Hippocampal formation (tissue), 2 donors: Measurements from ENCODE around the gene KIFC1.

Experiments used
- DNase-seq, 2 donors: peaks; one replicate each; lab custom pipeline; 2025; lab: John Stamatoyannopoulos, UW

KIFC1 gene

GRCh38 chr6:33410711-33411631, 19.3 kb downstream of the KIFC1 start, which contains the start of gene PHF1:
Gene PHF1, plus strand, starts transcription at chr6:33411014. Its CDS starts 1,250 bp downstream, at chr6:33412264.
- DNase-seq: peak in 1 of 2 donors; percentile 80

DNA sequence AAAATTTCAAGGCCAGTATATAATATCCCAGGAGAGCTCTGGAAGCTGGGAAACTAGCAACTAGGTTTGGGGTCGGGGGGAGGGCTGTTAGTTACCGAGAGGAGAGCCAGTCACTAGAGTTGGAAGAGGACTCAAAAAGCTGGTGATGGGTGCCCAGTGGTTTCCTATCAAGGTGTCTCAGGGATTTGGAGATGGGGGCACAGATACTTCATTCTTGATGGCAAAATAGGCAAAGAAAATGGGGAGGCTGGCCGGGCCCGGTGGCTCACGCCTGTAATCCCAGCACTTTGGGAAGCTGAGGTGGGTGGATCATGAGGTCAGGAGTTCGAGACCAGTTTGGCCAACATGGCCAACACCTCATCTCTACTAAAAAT, 20.0 kb downstream of the KIFC1 start:
- no peak for DNase-seq

GRCh38 chr6:33412140-33413009, 20.8 kb downstream of the KIFC1 start:
- no peak for DNase-seq

DNA sequence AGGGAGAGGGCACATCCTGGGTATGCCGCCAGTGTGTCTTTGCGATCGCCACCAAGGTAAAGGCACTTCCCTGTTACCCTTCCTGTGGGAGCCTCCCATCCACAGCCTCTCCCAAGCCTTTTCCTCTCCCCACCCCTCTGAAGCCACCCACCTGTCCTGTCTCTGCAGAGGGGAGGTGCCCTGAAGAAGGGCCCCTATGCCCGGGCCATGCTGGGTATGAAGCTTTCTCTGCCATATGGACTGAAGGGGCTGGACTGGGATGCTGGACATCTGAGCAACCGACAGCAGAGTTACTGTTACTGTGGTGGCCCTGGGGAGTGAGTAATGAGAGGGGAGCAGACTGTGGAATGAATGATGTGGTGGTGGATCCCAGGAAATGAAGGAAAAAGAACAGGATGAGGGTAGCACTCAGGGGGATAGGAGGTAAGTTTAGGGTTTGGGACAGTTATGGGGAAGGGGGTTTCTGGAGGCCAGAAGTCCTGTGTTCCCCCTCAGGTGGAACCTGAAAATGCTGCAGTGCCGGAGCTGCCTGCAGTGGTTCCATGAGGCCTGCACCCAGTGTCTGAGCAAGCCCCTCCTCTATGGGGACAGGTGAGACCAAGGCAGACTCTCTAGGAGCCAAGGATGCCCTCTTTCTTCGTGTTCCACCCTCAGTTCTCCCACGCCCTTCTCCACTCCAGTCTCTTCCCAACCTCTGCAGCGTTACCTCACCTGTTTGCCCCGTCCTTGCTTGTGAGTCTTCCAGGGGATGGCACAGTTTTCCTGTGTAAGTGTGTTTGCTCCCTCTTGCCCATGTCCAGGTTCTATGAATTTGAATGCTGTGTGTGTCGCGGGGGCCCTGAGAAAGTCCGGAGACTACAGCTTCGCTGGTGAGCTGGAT, 21.9 kb downstream of the KIFC1 start:
- DNase-seq: no peak

- no peak for DNase-seq
These were observed 23.1 kb downstream of the KIFC1 start for GRCh38 chr6:33414592-33415271.

DNA sequence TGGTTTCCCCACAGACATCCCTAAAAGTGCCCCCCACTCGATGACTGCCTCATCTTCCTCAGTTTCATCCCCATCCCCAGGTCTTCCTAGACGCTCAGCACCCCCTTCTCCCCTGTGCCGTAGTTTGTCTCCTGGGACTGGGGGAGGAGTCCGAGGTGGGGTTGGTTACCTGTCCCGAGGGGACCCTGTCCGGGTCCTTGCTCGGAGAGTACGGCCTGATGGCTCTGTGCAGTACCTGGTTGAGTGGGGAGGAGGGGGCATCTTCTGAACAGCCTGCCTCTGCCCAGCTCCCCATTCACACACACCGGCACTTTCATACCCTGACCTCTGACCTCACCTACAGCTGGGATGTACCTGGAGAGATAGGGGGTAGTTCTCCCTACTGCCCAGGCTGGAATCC, 24.2 kb downstream of the KIFC1 start:
- DNase-seq: no peak

DNA sequence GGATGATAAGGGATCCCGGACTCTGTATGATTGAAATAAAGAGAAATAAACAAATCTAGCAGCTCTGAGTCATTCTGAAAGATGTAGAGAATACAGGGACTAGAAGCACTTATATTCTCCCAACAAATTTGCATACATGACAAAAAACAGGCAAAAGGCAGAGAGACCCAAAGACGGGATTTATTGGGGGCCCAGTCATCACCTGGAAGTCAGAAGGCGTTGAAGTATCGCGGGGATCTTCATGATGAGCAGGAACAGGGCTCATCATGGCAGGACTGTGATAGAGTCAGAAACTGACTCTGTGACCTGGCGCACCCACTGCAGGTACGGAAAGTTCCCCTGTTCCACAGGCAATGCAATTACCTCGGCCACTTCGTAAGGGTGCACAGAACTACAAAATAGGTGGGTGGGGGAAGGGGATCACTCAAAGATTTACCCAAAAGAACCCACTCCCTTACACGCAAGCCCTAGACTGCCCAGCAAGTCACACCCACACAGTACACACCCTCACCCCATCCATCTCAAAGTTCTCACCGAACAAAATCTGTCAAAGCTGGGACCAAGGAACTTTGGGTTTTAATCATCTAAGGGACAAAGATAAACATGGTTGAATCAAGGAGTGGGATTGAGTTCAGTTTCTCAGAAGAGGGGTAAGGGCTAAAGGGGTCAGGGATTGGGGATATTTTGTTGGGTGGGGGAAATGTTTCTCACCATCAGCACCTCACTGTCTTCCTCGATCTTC, 24.9 kb downstream of the KIFC1 start:
- DNase-seq: no peak

- no peak for DNase-seq
These were observed 25.7 kb downstream of the KIFC1 start for GRCh38 chr6:33417128-33417902.

DNA sequence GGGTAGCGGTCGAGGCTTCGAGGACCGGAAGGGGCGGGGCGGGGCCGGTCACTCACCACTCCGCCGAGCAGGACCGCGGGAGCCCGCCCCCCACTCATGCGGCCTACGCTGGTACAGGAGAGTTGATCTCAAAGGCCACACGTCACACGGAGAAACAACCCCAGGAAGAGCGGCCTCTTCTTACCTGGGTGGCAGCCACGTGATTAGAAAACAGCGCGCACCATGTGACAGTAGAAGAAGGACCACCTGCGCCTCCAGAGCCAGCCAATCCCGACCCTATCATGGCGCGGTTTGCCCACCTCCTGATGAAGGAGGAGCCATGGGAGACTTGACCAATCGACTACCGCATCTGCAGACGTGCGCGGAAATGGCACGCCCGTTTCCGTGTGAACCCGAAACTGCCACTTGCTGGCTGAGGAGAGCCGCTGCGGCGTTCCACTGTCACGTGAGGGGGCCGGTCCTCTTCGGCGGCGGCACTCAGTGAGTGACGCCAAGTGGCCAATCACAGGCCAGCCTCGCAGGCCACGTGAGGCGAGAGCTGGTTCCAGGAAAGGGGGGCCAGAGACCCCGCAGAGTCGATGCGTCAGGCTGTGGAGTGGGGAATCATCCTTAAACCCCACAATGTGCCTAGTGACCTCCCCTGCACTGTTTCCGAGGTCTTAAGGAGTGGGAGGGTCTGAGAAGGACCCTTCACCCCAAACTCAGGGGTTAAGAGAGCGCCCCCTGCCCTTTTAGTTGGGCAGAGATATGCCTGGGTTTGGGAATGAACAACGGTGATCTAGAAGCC, 26.5 kb downstream of the KIFC1 start, which contains the start of gene CUTA:
Gene CUTA (minus strand): TSS at position 205 of the 787 bp plus-strand sequence. CDS start 107 bp downstream, at position 98.
- peak; percentile 99 for DNase-seq

DNA sequence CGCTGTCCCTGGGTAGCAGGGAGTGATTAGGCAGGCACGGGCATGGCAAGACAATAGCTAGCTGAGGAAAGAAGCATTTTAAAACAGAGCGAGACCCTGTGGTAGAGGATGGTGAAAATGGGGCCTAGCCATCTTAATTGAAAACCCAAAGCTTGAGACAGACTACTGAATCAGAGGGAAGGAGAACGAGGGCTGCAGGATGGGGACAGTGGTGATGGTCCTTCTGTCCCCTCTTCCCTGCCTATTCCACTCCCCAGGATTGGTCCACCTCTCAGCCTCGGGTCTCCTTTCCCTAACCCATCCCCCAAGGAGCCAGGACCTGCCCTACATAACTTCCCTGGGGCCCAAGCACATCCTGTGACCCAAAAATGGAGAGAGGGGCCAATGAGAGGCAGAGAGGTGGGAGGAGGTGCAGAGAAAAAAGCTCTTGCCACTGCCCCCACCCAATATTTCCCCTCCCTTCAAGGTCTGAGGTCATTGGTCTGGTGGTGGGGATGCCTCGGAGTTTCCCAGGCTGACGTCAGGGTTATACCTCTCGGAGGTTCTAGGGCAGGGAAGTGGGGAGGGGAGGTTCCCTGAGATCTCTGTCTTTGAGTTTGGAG, 27.2 kb downstream of the KIFC1 start:
- DNase-seq: no peak

GRCh38 chr6:33419580-33420490, 28.2 kb downstream of the KIFC1 start, which contains the start of gene SYNGAP1:
Gene SYNGAP1, plus strand, starts transcription at chr6:33420065. Its CDS starts 200 bp downstream, at chr6:33420265.
- DNase-seq: peak; percentile 15 to 37

DNA sequence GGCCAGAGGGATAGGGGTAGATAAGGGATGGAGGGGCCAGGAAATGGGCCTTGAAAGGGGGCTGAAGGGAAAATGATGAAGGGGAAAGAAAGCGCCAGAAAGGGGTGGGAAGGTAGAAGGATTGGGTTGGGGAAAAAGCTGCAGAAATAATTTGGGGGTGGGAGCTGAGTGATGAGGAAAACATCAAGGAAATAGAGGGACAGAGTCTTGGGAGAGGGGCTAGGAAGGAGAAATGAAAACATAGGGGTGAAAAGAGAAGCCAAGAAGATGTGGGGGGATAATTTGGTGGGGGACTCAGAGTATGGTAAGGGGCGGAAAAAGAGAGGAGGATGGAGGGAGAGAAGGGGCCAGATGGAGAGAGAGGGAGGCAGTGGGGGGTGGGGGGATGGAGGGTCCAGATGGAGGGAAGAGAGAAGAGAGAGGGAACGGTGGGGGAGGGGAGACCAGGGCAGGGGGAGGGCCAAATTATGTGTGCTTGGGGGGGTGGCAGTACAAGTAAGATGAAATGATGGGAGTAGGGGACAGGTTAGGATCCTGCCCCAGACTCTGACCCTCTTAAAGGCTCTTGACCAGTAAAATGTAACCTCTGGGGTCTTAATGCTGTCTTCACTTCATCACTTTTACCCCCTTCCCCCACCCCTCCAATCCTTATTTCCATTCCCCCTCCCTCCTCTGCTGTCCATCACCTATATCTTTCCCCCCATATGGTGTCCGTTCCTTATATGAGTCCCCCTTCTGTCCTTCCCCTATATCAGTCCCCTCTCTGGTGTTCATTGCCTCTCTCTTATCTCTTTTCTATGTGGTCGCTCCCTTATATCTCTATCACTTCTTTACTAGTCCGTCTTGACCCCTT, 29.1 kb downstream of the KIFC1 start:
- no peak for DNase-seq

- no peak for DNase-seq
These were observed 29.7 kb downstream of the KIFC1 start for GRCh38 chr6:33421344-33421643.

DNA sequence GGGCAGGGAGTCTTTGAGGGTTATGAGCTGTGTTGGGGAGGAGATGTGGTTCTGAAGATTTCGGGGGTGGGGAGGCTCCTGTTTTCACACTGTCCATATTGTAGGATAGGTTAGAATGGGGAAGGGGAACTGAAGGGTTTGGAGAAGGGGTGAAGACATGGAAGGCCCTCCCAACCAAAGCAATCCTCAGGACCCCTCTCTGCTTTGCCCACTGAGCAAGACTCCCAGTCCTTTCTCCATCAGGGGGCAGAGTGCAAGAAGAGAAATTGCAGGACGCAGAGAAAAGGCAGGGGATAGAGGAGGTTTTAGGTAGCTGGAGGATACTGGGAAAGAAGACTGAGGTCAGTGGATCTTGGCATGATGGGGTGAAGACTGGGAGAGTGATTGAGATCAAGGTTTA, 32.2 kb downstream of the KIFC1 start:
- DNase-seq: no peak

GRCh38 chr6:33424855-33425667, 33.4 kb downstream of the KIFC1 start:
- DNase-seq: no peak
